DMS 273 treated with DMSO at 0.1 percent for 48 hours (cell line): ENCODE results near the gene DIPK1B.

Experiments used
- DNase-seq: peaks from one replicate; lab custom pipeline; 2025; lab: John Stamatoyannopoulos, UW

DIPK1B gene

GRCh38 chr9:136739509-136739908 is 27.1 kb downstream of the DIPK1B start:
- no peak for DNase-seq

- no peak for DNase-seq
Measured at GRCh38 chr9:136740069-136740468, 27.7 kb downstream of the DIPK1B start.

GRCh38 chr9:136740491-136740890 is 28.1 kb downstream of the DIPK1B start:
- no peak for DNase-seq

- DNase-seq, result no peak
Measured at GRCh38 chr9:136740971-136741882, 28.9 kb downstream of the DIPK1B start.

GRCh38 chr9:136741883-136742571 is 29.7 kb downstream of the DIPK1B start:
- no peak for DNase-seq

GRCh38 chr9:136742591-136743391 is 30.4 kb downstream of the DIPK1B start, which contains the start of gene LCN10:
Gene LCN10 (minus strand): TSS chr9:136742940. CDS start chr9:136742903, 37 bp downstream.
- DNase-seq, result no peak

- no peak for DNase-seq
Measured at GRCh38 chr9:136743639-136744211, 31.4 kb downstream of the DIPK1B start.

GRCh38 chr9:136744773-136745172 is 32.4 kb downstream of the DIPK1B start:
- DNase-seq, result no peak

GRCh38 chr9:136745389-136746154 is 33.2 kb downstream of the DIPK1B start:
- DNase-seq, result no peak

GRCh38 chr9:136746155-136746490 is 33.8 kb downstream of the DIPK1B start:
- no peak for DNase-seq

- DNase-seq, result no peak
Measured at GRCh38 chr9:136746621-136747020, 34.2 kb downstream of the DIPK1B start.

GRCh38 chr9:136747161-136748060 is 35.0 kb downstream of the DIPK1B start:
- no peak for DNase-seq

- DNase-seq, result no peak
Measured at GRCh38 chr9:136748201-136748600, 35.8 kb downstream of the DIPK1B start, which contains the start of gene LCN6. Gene LCN6 (minus strand): TSS chr9:136748525. CDS start chr9:136748483, 42 bp downstream.

GRCh38 chr9:136748666-136749611 is 36.6 kb downstream of the DIPK1B start:
- no peak for DNase-seq

GRCh38 chr9:136750526-136750925 is 38.2 kb downstream of the DIPK1B start:
- DNase-seq, result no peak

GRCh38 chr9:136751244-136751643 is 38.9 kb downstream of the DIPK1B start:
- DNase-seq, result no peak

GRCh38 chr9:136751814-136752213 is 39.4 kb downstream of the DIPK1B start:
- DNase-seq, result no peak

GRCh38 chr9:136753371-136754058 is 41.1 kb downstream of the DIPK1B start:
- no peak for DNase-seq
